ENCODE data around the gene GRHPR. TPM values are rescaled to one million over a fixed set of nuclear protein-coding genes. Genes with fewer than 3 reads are reported as not detected.

The GRHPR gene
- total RNA-seq, 1 donor from 2014 or later: 78.1 TPM

- H3K36me3 Mint-ChIP-seq (ENCODE audit: unreplicated experiment): no peaks in the 10 kb centered on the region
- TF ChIP-seq, protein P1, sequence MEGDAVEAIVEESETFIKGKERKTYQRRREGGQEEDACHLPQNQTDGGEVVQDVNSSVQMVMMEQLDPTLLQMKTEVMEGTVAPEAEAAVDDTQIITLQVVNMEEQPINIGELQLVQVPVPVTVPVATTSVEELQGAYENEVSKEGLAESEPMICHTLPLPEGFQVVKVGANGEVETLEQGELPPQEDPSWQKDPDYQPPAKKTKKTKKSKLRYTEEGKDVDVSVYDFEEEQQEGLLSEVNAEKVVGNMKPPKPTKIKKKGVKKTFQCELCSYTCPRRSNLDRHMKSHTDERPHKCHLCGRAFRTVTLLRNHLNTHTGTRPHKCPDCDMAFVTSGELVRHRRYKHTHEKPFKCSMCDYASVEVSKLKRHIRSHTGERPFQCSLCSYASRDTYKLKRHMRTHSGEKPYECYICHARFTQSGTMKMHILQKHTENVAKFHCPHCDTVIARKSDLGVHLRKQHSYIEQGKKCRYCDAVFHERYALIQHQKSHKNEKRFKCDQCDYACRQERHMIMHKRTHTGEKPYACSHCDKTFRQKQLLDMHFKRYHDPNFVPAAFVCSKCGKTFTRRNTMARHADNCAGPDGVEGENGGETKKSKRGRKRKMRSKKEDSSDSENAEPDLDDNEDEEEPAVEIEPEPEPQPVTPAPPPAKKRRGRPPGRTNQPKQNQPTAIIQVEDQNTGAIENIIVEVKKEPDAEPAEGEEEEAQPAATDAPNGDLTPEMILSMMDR (IDR thresholded peaks at IDR 0.05; ENCODE audit: partially characterized antibody, unreplicated experiment): no peak
- no peak for DNase-seq
- H3K4me1 Mint-ChIP-seq (ENCODE audit: low read depth, unreplicated experiment): peaks cover 13% of the 10 kb centered on the region
- peaks cover 9% of the 10 kb centered on the region for H3K27me3 Mint-ChIP-seq (ENCODE audit: unreplicated experiment)
- no peak overlapping the region for H3K4me3 Mint-ChIP-seq (ENCODE audit: unreplicated experiment)
- peaks cover 1% of the 10 kb centered on the region for H3K9me3 Mint-ChIP-seq (ENCODE audit: unreplicated experiment)
- no peak overlapping the region for H3K27ac Mint-ChIP-seq (ENCODE audit: unreplicated experiment)
Measured at GRCh38 chr9:37417857-37418618, 4.5 kb upstream of the GRHPR start.

DNA sequence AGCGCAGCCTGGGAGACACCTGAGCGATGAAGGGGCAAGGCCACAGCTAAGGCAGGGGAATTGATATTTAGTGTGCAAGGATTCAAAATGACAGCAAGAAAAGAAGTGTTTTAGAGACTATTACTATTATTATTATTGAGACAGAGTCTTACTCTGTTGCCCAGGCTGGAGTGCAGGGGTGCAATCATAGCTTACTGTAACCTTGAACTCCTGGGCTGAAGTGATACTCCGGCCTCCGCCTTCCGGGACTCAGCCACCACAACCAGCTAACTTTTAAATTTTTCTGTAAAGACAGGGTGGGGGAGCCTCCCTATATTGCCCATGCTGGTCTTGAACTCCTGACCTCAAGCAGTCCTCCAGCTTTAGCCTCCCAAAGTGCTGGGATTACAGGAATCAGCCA, 3.3 kb upstream of the GRHPR start:
- no peak for DNase-seq
- Mint-ChIP-seq H3K4me1 (ENCODE audit: low read depth, unreplicated experiment) (peaks cover 11% of the 10 kb centered on the region), H3K36me3 (ENCODE audit: unreplicated experiment) (no peaks in the 10 kb centered on the region), H3K9me3 (ENCODE audit: unreplicated experiment) (peaks cover 3% of the 10 kb centered on the region), H3K27me3 (ENCODE audit: unreplicated experiment) (peaks cover 8% of the 10 kb centered on the region), H3K4me3 (ENCODE audit: unreplicated experiment) (no peak overlapping the region), H3K27ac (ENCODE audit: unreplicated experiment) (no peak overlapping the region)
- TF ChIP-seq, protein P1 (IDR thresholded peaks at IDR 0.05; ENCODE audit: partially characterized antibody, unreplicated experiment): no peak

DNA sequence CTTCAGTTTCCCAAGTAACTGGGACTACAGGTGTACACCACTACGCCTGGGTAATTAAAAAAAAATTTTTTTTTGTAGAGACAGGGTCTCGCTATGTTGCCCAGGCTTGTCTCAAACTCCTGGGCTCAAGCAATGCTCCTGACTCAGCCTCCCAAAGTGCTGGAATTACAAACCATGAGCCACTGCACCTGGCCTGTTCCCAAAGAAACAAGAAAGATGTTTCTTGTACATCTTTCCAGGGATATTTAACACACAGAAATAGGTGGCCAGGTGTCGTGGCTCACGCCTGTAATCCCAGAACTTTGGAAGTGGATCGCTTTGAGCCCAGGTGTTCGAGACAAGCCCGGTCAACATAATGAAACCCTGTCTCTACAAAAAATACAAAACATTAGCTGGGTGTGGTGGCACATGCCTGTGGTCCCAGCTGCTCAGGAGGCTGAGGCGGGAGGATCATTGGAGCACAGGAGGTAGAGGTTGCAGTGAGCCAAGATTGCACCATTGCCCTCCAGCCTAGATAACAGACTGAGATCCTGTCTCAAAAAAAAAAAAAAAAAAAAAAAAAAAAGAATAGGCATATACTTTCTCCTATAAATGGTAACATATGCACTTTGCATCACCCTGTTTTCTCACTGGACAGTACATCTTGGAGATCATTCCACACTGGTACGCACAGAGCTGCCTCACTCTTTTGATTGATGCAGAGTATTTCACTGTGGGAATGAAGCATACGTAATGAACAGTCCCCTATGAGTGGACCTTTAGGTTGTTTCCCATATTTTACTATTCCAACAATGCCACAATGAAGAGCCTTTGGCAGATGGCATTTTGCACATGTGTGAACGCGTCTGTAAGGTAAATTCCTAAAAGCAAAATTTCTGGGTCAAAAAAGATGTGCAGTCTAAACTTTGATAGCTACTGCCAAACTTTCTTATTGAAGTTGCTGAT, 2.0 kb upstream of the GRHPR start:
- DNase-seq: no peak
- peaks cover 3% of the 10 kb centered on the region for H3K9me3 Mint-ChIP-seq (ENCODE audit: unreplicated experiment)
- peaks cover 2% of the 10 kb centered on the region for H3K27me3 Mint-ChIP-seq (ENCODE audit: unreplicated experiment)
- no peak overlapping the region for H3K4me3 Mint-ChIP-seq (ENCODE audit: unreplicated experiment)
- TF ChIP-seq, protein P1 (IDR thresholded peaks at IDR 0.05; ENCODE audit: partially characterized antibody, unreplicated experiment): no peak
- H3K27ac Mint-ChIP-seq (ENCODE audit: unreplicated experiment): no peak overlapping the region
- peaks cover 6% of the 10 kb centered on the region for H3K4me1 Mint-ChIP-seq (ENCODE audit: low read depth, unreplicated experiment)
- no peaks in the 10 kb centered on the region for H3K36me3 Mint-ChIP-seq (ENCODE audit: unreplicated experiment)

DNA sequence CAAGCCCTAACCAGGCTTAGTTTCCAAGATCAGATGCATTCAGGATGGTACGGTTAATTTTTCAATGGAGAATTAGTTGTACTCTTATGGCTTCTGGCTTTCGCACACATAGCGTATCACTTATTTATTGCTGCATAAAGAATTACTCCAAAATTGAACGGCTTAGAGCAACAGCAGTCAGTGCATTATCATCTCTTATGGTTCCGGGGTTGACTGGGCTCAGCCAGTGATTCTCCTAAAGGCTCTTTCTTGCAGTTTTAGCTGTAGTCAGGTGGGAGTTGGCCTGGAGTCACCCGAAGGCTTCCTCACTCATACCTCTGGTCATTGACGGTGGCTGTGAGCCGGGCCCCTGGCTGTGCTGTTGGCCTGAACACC, 595 bp upstream of the GRHPR start:
- no peak for DNase-seq
- Mint-ChIP-seq H3K4me1 (ENCODE audit: low read depth, unreplicated experiment) (peaks cover 8% of the 10 kb centered on the region), H3K27me3 (ENCODE audit: unreplicated experiment) (peaks cover 2% of the 10 kb centered on the region), H3K9me3 (ENCODE audit: unreplicated experiment) (peaks cover 3% of the 10 kb centered on the region), H3K4me3 (ENCODE audit: unreplicated experiment) (peak overlapping the region; percentile 89), H3K36me3 (ENCODE audit: unreplicated experiment) (peaks cover 3% of the 10 kb centered on the region), H3K27ac (ENCODE audit: unreplicated experiment) (peak overlapping the region; percentile 70)
- TF ChIP-seq, protein P1 (IDR thresholded peaks at IDR 0.05; ENCODE audit: partially characterized antibody, unreplicated experiment): no peak

All from glutamatergic neuron (in vitro differentiated cells).